DND-41 (cell line): ENCODE measurements around the gene PLA2G4E.

Experiments used
- ATAC-seq: fragments of 200-7000 bp; cut with Tn5 transposase; 3 replicates; pipeline ENCODE4 v1.9.1; 2021; ENCODE audit warnings: low read depth; ENCODE audit not compliant: insufficient read depth
- DNase-seq: peaks from one replicate; pipeline ENCODE4 v3.0.0-alpha.2; 2020
- H2AFZ ChIP-seq: 2 replicates; pipeline ENCODE4 v1.6.0; 2012; ENCODE audit warnings: low read depth, low read length
- H3K27ac ChIP-seq: 2 replicates; pipeline ENCODE4 v1.5.1; 2012; ENCODE audit warnings: low read length, inconsistent platforms
- H3K27me3 ChIP-seq: fragments of 200-600 bp; sonication (generic); 2 replicates; pipeline ENCODE4 v1.6.0; 2012; ENCODE audit warnings: low read length, mild to moderate bottlenecking, inconsistent platforms; ENCODE audit not compliant: insufficient read depth, poor library complexity
- H3K36me3 ChIP-seq: 2 replicates; pipeline ENCODE4 v1.5.1; 2012; ENCODE audit warnings: low read length, inconsistent platforms; ENCODE audit not compliant: insufficient read depth
- H3K4me1 ChIP-seq: 2 replicates; pipeline ENCODE4 v1.5.1; 2012; ENCODE audit warnings: mild to moderate bottlenecking, low read length; ENCODE audit not compliant: insufficient read depth
- H3K4me2 ChIP-seq: 2 replicates; pipeline ENCODE4 v1.6.0; 2012; ENCODE audit warnings: mild to moderate bottlenecking, moderate library complexity, low read length, inconsistent platforms; ENCODE audit not compliant: insufficient read depth
- H3K4me3 ChIP-seq, 2 experiments: fragments of 200-600 bp in 1 of 2; shearing (Covaris generic) in 1 of 2; 2 replicates each; pipeline ENCODE4 v1.5.1; 2012 to 2016; ENCODE audit warnings: inconsistent platforms in 2 of 2, low read length in 2 of 2, mild to moderate bottlenecking in 2 of 2, low read depth in 1 of 2, moderate library complexity in 1 of 2
- H3K79me2 ChIP-seq: 2 replicates; pipeline ENCODE4 v1.6.0; 2012; ENCODE audit warnings: low read length, inconsistent platforms; ENCODE audit not compliant: insufficient read depth
- H3K9ac ChIP-seq: 2 replicates; pipeline ENCODE4 v1.6.0; 2012; ENCODE audit warnings: low read depth, mild to moderate bottlenecking, inconsistent platforms, low read length, moderate library complexity
- H3K9me3 ChIP-seq: 2 replicates; pipeline ENCODE4 v1.5.1; 2012; ENCODE audit warnings: low read length, moderate library complexity, mild to moderate bottlenecking, inconsistent platforms; ENCODE audit not compliant: insufficient read depth, severe bottlenecking
- H4K20me1 ChIP-seq: 2 replicates; pipeline ENCODE4 v1.6.0; 2012; ENCODE audit warnings: low read length; ENCODE audit not compliant: insufficient read depth
- EZH2 ChIP-seq: IDR thresholded peaks from 3 replicates; pipeline ENCODE4 v1.6.1; 2012; ENCODE audit warnings: borderline replicate concordance, low read depth, mild to moderate bottlenecking, moderate library complexity, low read length, inconsistent platforms; ENCODE audit not compliant: severe bottlenecking
- TF ChIP-seq, protein P1 (sequence below): IDR thresholded peaks from 2 replicates; pipeline ENCODE4 v1.5.1; 2012; ENCODE audit warnings: borderline replicate concordance, low read length, moderate library complexity, mild to moderate bottlenecking; ENCODE audit not compliant: poor library complexity, severe bottlenecking; ENCODE audit errors: extremely low read depth

PLA2G4E gene

DNA sequence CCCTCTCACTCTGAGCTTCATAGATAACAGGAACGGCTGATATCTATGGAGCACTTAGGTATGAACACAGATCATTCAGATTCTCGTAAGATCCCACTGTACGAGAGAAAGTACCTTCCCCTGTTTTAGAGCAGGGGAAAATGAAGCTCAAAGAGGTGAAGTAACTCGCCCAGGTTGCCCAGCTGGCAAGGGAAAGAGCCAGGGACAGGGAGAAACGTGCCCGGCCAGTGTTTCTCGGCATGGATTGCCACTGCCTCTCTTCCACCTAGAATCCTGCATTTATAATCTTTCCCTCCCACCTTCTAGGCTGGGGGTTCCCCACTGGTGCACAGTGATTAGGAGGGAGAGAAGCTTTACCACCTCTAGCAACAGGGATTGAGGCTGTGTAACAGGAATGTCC lies 87.5 kb downstream of the PLA2G4E start:
- H3K4me2 ChIP-seq = no peak overlapping the region

DNA sequence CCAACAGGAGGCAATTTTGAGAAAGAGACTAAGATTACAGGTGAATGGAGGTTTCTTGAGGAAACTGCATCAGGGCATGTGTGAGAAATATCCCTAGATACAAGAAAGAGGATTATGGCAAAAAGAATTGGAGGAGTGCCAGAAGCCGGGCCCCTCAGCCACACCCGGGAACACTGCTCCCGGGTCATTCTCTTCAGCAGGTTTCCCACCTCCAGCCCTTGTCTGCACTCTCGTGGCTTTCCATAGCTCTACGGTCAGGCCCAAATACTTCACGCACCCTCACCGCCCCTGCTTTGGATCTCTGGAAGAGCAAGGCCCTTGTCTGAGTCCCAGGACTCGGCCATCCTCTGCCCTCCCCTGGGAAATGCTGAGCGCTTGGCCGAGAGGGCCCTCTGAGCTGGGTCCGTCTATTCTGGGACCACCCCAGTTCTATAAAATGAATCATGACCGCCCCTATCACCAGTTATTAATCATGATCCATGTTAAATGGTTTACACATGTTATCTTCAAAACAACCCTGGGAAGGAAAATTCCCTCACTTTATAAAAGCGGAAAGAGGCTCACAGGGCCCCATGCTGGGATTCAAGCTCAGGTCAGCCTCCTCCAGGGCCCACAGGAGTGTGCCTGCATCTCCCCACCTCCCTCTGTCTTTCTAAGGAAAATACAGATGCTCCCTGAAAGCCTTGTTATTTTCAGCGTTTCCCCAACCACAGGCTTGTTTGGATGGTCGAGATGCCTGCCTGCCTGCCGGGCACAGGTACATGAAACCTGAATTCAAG lies 88.1 kb downstream of the PLA2G4E start:
- Histone ChIP-seq H3K9ac (no peak overlapping the region), H3K27ac (no peak overlapping the region), H4K20me1 (no peaks in the 10 kb centered on the region), H3K4me3 (no peak overlapping the region), H3K4me2 (no peak overlapping the region), H2AFZ (no peak overlapping the region), H3K9me3 (no peaks in the 10 kb centered on the region), H3K4me1 (peaks cover 20% of the 10 kb centered on the region), H3K79me2 (no peaks in the 10 kb centered on the region), H3K27me3 (no peaks in the 10 kb centered on the region), H3K36me3 (no peaks in the 10 kb centered on the region)
- no peak for DNase-seq
- no peak for ATAC-seq
- no peak for TF ChIP-seq EZH2
- TF ChIP-seq, protein P1, sequence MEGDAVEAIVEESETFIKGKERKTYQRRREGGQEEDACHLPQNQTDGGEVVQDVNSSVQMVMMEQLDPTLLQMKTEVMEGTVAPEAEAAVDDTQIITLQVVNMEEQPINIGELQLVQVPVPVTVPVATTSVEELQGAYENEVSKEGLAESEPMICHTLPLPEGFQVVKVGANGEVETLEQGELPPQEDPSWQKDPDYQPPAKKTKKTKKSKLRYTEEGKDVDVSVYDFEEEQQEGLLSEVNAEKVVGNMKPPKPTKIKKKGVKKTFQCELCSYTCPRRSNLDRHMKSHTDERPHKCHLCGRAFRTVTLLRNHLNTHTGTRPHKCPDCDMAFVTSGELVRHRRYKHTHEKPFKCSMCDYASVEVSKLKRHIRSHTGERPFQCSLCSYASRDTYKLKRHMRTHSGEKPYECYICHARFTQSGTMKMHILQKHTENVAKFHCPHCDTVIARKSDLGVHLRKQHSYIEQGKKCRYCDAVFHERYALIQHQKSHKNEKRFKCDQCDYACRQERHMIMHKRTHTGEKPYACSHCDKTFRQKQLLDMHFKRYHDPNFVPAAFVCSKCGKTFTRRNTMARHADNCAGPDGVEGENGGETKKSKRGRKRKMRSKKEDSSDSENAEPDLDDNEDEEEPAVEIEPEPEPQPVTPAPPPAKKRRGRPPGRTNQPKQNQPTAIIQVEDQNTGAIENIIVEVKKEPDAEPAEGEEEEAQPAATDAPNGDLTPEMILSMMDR = no peak

More for the DNA sequence above, 87.5 kb downstream of the PLA2G4E start:
- H2AFZ ChIP-seq = no peak overlapping the region
- H3K9ac ChIP-seq = no peak overlapping the region
- H3K27me3 ChIP-seq = no peaks in the 10 kb centered on the region
- H3K36me3 ChIP-seq = no peaks in the 10 kb centered on the region
- DNase-seq (no peak), ATAC-seq (no peak)
- no peak for TF ChIP-seq EZH2
- TF ChIP-seq, protein P1 = no peak
- no peaks in the 10 kb centered on the region for H3K79me2 ChIP-seq
- H3K4me3 ChIP-seq = no peak overlapping the region
- peaks cover 20% of the 10 kb centered on the region for H3K4me1 ChIP-seq
- no peak overlapping the region for H3K27ac ChIP-seq
- H4K20me1 ChIP-seq = no peaks in the 10 kb centered on the region
- H3K9me3 ChIP-seq = no peaks in the 10 kb centered on the region

DNA sequence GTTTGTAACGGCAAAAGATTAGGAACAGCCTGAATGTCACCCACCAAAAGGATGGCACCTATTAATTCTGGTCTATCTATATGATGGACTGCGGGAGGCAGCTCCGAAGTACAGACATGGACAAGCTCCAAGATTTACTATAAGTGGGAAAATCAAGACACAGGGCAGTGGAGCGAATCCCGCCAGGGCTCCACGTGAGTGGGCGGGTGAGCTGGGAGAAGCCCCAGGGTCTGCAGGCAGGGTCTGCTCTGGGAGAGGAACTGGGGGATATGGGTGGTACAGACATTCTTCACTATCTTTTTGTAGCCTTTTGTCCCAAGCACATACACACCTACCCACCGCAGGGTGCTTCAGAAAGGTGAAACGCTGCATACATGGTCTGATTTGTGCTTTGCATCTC lies 88.7 kb downstream of the PLA2G4E start:
- Histone ChIP-seq H3K27me3 (no peaks in the 10 kb centered on the region), H3K27ac (no peak overlapping the region), H3K4me1 (peaks cover 20% of the 10 kb centered on the region), H3K79me2 (no peaks in the 10 kb centered on the region), H4K20me1 (no peaks in the 10 kb centered on the region), H3K4me3 (no peak overlapping the region), H2AFZ (no peak overlapping the region), H3K4me2 (no peak overlapping the region), H3K36me3 (no peaks in the 10 kb centered on the region), H3K9ac (no peak overlapping the region), H3K9me3 (no peaks in the 10 kb centered on the region)
- DNase-seq (no peak), ATAC-seq (no peak)
- TF ChIP-seq EZH2 = no peak
- TF ChIP-seq, protein P1 = no peak
